ENCODE data around the gene TMEM39A. TPM values are rescaled to one million over a fixed set of nuclear protein-coding genes. Genes with fewer than 3 reads are reported as not detected.

TMEM39A gene
- total and polyA plus RNA-seq, 2 donors (not counting 3 experiments of a cell fraction or from before 2014, with no cell fraction given) = 44.6 to 56.0 TPM

GRCh38 chr3:119456469-119456868, 6.9 kb downstream of the TMEM39A start:
- ChIA-PET CTCF (interaction anchor here (1.7 kb wide), 1 partner anchor 16 kb away, joined by 6 read pairs; no protein-coding TSS in a partner anchor), POLR2A (no interaction called here)
- Histone ChIP-seq H3K4me3 (replicated peaks in 1 of 3; ENCODE audit: insufficient read depth in 1 of 3, low read depth in 1 of 3, low read length in 3 of 3) (no peak overlapping the region), H3K4me2 (ENCODE audit: insufficient read depth, low read length) (no peak overlapping the region), H3K27me3 (ENCODE audit: control insufficient read depth in 2 of 2, insufficient read depth in 2 of 2, low read length in 2 of 2) (no peaks in the 10 kb centered on the region), H3K27ac (ENCODE audit: insufficient read depth, low read depth, low read length) (no peak overlapping the region), H2AFZ (ENCODE audit: low read depth, low read length) (no peak overlapping the region), H3K36me3 (ENCODE audit: control insufficient read depth in 2 of 2, extremely low read depth in 1 of 2, insufficient read depth in 2 of 2, low read length in 2 of 2) (peaks cover 19 to 29% of the 10 kb centered on the region in 2 experiments), H3K9me3 (replicated peaks; ENCODE audit: control insufficient read depth, insufficient read depth, low read length) (no peaks in the 10 kb centered on the region), H3K79me2 (ENCODE audit: control insufficient read depth, insufficient read depth, low read length) (peaks cover 27% of the 10 kb centered on the region), H3K9me1 (replicated peaks; ENCODE audit: control insufficient read depth, extremely low read depth, insufficient read depth, low read length) (no peaks in the 10 kb centered on the region), H4K20me1 (replicated peaks; ENCODE audit: control insufficient read depth, extremely low read depth, insufficient read depth, low read length) (no peaks in the 10 kb centered on the region), H3K9ac (replicated peaks; ENCODE audit: extremely low read depth, insufficient read depth, low read length) (no peak overlapping the region), H3K4me1 (ENCODE audit: control insufficient read depth, extremely low read depth, insufficient read depth, low read length) (peaks cover under 1% of the 10 kb centered on the region)
- TF ChIP-seq CTCF (IDR thresholded peaks at IDR 0.05; ENCODE audit: extremely low read depth in 1 of 2, insufficient read depth in 1 of 2, low read depth in 1 of 2, low read length in 2 of 2) (no peak), GATA2 (IDR thresholded peaks at IDR 0.05; ENCODE audit: insufficient read depth, insufficient read length, low read depth, low read length) (no peak), POLR2AphosphoS5 (IDR thresholded peaks at IDR 0.05; ENCODE audit: insufficient read depth, low read depth, low read length) (no peak), MYC (IDR thresholded peaks at IDR 0.05; ENCODE audit: low read depth, low read length) (no peak)
- no TSS peak for BruUV-seq (replicated peaks)
- dilution Hi-C loops (cut with MboI; ENCODE audit: extremely low pct_ligation_motif_present, low sequenced_read_pairs) = no loop called here
- FAIRE-seq = no peak
- DNase-seq (ENCODE audit: low read depth, low spot score) = no peak
- intact Hi-C loops (cut with micrococcal nuclease) = no loop called here

GRCh38 chr3:119453822-119454221, 9.6 kb downstream of the TMEM39A start:
- no peak overlapping the region for H3K4me3 ChIP-seq (replicated peaks in 1 of 3; ENCODE audit: insufficient read depth in 1 of 3, low read depth in 1 of 3, low read length in 3 of 3)
- BruUV-seq (replicated peaks) = no TSS peak
- FAIRE-seq = no peak
- peaks cover 16 to 35% of the 10 kb centered on the region in 2 experiments for H3K36me3 ChIP-seq (ENCODE audit: control insufficient read depth in 2 of 2, extremely low read depth in 1 of 2, insufficient read depth in 2 of 2, low read length in 2 of 2)
- H3K27me3 ChIP-seq (ENCODE audit: control insufficient read depth in 2 of 2, insufficient read depth in 2 of 2, low read length in 2 of 2) = no peaks in the 10 kb centered on the region
- no peak for DNase-seq (ENCODE audit: low read depth, low spot score)
- peaks cover 12% of the 10 kb centered on the region for H3K79me2 ChIP-seq (ENCODE audit: control insufficient read depth, insufficient read depth, low read length)
- TF ChIP-seq EZH2 (IDR thresholded peaks at IDR 0.05; ENCODE audit: borderline replicate concordance, low read depth, low read length, severe bottlenecking) = no peak
- no peak for TF ChIP-seq CTCF (IDR thresholded peaks at IDR 0.05; ENCODE audit: extremely low read depth in 1 of 2, insufficient read depth in 1 of 2, low read depth in 1 of 2, low read length in 2 of 2)
- TF ChIP-seq POLR2AphosphoS5 (IDR thresholded peaks at IDR 0.05; ENCODE audit: insufficient read depth, low read depth, low read length) = no peak
- no peak for TF ChIP-seq MYC (IDR thresholded peaks at IDR 0.05; ENCODE audit: low read depth, low read length)
- TF ChIP-seq MAX (IDR thresholded peaks at IDR 0.05; ENCODE audit: insufficient read depth, insufficient read length) = no peak
- TF ChIP-seq FOS (IDR thresholded peaks at IDR 0.05; ENCODE audit: borderline replicate concordance, insufficient read depth, low read length) = no peak
- no peak for TF ChIP-seq POLR2A (IDR thresholded peaks at IDR 0.05; ENCODE audit: low read depth, low read length)
- TF ChIP-seq GATA2 (IDR thresholded peaks at IDR 0.05; ENCODE audit: insufficient read depth, insufficient read length, low read depth, low read length) = no peak
- TF ChIP-seq JUN (IDR thresholded peaks at IDR 0.05; ENCODE audit: borderline replicate concordance, insufficient read depth, insufficient read length, low read depth) = no peak
- no peak overlapping the region for H3K27ac ChIP-seq (ENCODE audit: insufficient read depth, low read depth, low read length)
- no peak overlapping the region for H3K4me2 ChIP-seq (ENCODE audit: insufficient read depth, low read length)
- H3K9me1 ChIP-seq (replicated peaks; ENCODE audit: control insufficient read depth, extremely low read depth, insufficient read depth, low read length) = no peaks in the 10 kb centered on the region
- ChIA-PET POLR2A (no interaction called here), CTCF (no interaction called here)
- H3K9ac ChIP-seq (replicated peaks; ENCODE audit: extremely low read depth, insufficient read depth, low read length) = no peak overlapping the region
- dilution Hi-C loops (cut with MboI; ENCODE audit: extremely low pct_ligation_motif_present, low sequenced_read_pairs) (no loop called here), intact Hi-C loops (cut with micrococcal nuclease) (no loop called here)
- no peaks in the 10 kb centered on the region for H3K9me3 ChIP-seq (replicated peaks; ENCODE audit: control insufficient read depth, insufficient read depth, low read length)
- no peak overlapping the region for H2AFZ ChIP-seq (ENCODE audit: low read depth, low read length)
- no peaks in the 10 kb centered on the region for H3K4me1 ChIP-seq (ENCODE audit: control insufficient read depth, extremely low read depth, insufficient read depth, low read length)
- no peaks in the 10 kb centered on the region for H4K20me1 ChIP-seq (replicated peaks; ENCODE audit: control insufficient read depth, extremely low read depth, insufficient read depth, low read length)

Data from endothelial cell of umbilical vein (primary cell).